Stomach (tissue), 9 donors: ENCODE measurements around the gene LILRA1. TPM values are rescaled to one million over a fixed set of nuclear protein-coding genes. Genes with fewer than 3 reads are reported as not detected.

Source experiments
- DNase-seq, 2 donors: peaks; one replicate each; pipeline versions ENCODE4 v3.0.0 to v3.0.0-alpha.2; 2013 to 2019
- H3K27ac ChIP-seq, 5 donors: fragments of 200-600 bp in 4 of 5; sonication (generic) in 4 of 5; one replicate each; pipeline ENCODE4 v1.5.1; 2013 to 2019; ENCODE audit warnings: mild to moderate bottlenecking in 1 of 5, moderate library complexity in 1 of 5
- H3K27me3 ChIP-seq, 3 donors: fragments of 200-600 bp; sonication (generic); one replicate each; pipeline ENCODE4 v1.5.1; 2017 to 2019; ENCODE audit warnings: mixed run types in 1 of 3
- H3K36me3 ChIP-seq, 4 donors: fragments of 200-600 bp; sonication (generic); 1 replicate in 3 of 4; 2 replicates in 1 of 4; pipeline ENCODE4 v1.5.1; 2016 to 2019
- H3K4me1 ChIP-seq, 4 donors: fragments of 200-600 bp; sonication (generic); one replicate each; pipeline ENCODE4 v1.5.1; 2016 to 2019
- H3K4me3 ChIP-seq, 4 donors: fragments of 200-600 bp; sonication (generic) in 3 of 4; one replicate each; pipeline ENCODE4 v1.5.1; 2016 to 2019; ENCODE audit warnings: mild to moderate bottlenecking in 1 of 4
- H3K9me3 ChIP-seq, 4 donors: fragments of 200-600 bp; sonication (generic); one replicate each; pipeline ENCODE4 v1.5.1; 2016 to 2019
- EP300 ChIP-seq: sonication (generic); formaldehyde crosslinking; IDR thresholded peaks from one replicate; pipeline ENCODE4 v1.6.1; 2017; ENCODE audit warnings: antibody characterized with exemption
- POLR2A ChIP-seq, 4 donors: fragments of 450-650 bp; IDR thresholded peaks; one replicate each; pipeline ENCODE4 v1.6.1; 2016; ENCODE audit warnings: antibody characterized with exemption in 4 of 4, control low read depth in 2 of 4, mild to moderate bottlenecking in 1 of 4, moderate library complexity in 1 of 4
- POLR2AphosphoS5 ChIP-seq, 3 donors: sonication (generic); formaldehyde crosslinking; IDR thresholded peaks; one replicate each; pipeline ENCODE4 v1.6.1; 2016; ENCODE audit warnings: antibody characterized with exemption in 3 of 3
- WGBS, 5 donors: extraction: QIAGEN DNeasy Blood & Tissue Kit in 3 of 5; methylation state at CpG; one replicate each; pipeline versions ENCODE4 v1.1.5 to v1.1.7; 2013 to 2018; 5-methylcytosine and 5-hydroxymethylcytosine counted together
- intact Hi-C: fragments of 100-400 bp; cut with DNase I; formaldehyde crosslinking; loops from one replicate; pipeline ENCODE4 v1.15.1; 2023; ENCODE audit warnings: low total_unique reads
- polyA plus RNA-seq, 3 donors: library from polyadenylated mRNA; stranded (reverse); fragments of 200-250 nt; gene quantifications; one replicate each; pipeline ENCODE4 v1.2.3, GENCODE V29; 2013
- small RNA-seq, 4 donors: library from RNA; depleted of rRNA; stranded (forward); fragments of <200 nt; gene quantifications; one replicate each; pipeline ENCODE3, GENCODE V24; 2016
- total RNA-seq, 5 donors: library from RNA; depleted of rRNA; stranded (reverse); fragments of >200 nt; gene quantifications; one replicate each; pipeline versions ENCODE4 v1.1.0 to v1.2.3, GENCODE V29; 2014 to 2016
- TF ChIP-seq, protein P1 (sequence below), 7 experiments: fragments of 450-650 bp in 4 of 7; fragments of 200-600 bp in 3 of 7; sonication (generic) in 3 of 7; IDR thresholded peaks; one replicate each; pipeline ENCODE4 v1.5.1; 2016 to 2019; ENCODE audit warnings: antibody characterized with exemption in 7 of 7, control low read depth in 2 of 7, mild to moderate bottlenecking in 1 of 7
- donor health status: healthy with polysubstance abuse.
- donor health status: Bipolar disorder and iron deficiency.
- donor health status: healthy.

Gene LILRA1
- total and polyA plus RNA-seq, 8 donors: 0.25 to 0.62 (median 0.31) TPM; not detected in 5

DNA sequence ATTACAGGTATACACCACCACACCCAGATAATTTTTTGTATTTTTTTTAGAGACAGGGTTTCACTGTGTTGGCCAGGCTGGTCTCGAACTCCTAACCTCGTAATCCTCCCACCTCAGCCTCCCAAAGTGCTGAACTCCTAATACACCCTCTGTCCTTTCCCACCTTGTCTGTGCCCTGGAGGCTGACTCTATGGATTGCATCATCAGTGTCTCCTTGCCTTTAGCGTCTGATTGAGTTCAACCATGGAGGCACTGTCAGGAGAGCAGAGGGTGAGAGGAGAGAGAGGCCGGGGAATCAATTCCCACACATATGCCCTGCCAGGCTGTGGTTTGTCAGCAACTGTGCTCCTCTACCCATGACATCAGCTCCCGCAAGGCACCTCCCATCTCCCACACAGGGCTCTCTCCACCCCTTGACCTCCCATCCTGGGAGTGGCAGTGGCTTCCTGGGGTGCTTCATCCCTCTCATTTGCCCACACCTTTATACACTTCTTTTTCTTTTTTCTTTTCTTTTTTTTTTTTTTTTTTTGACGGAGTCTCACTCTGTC, 56.8 kb downstream of the LILRA1 start:
- DNase-seq: no peak
- Histone ChIP-seq H3K4me3 (no peak overlapping the region), H3K27me3 (peaks cover 0 to 8% (median 0%) of the 10 kb centered on the region in 3 donors), H3K27ac (no peak overlapping the region), H3K9me3 (no peaks in the 10 kb centered on the region), H3K36me3 (no peaks in the 10 kb centered on the region), H3K4me1 (no peaks in the 10 kb centered on the region)
- TF ChIP-seq EP300: no peak
- TF ChIP-seq POLR2A (IDR thresholded peaks at IDR 0.05): no peak
- TF ChIP-seq, protein P1, sequence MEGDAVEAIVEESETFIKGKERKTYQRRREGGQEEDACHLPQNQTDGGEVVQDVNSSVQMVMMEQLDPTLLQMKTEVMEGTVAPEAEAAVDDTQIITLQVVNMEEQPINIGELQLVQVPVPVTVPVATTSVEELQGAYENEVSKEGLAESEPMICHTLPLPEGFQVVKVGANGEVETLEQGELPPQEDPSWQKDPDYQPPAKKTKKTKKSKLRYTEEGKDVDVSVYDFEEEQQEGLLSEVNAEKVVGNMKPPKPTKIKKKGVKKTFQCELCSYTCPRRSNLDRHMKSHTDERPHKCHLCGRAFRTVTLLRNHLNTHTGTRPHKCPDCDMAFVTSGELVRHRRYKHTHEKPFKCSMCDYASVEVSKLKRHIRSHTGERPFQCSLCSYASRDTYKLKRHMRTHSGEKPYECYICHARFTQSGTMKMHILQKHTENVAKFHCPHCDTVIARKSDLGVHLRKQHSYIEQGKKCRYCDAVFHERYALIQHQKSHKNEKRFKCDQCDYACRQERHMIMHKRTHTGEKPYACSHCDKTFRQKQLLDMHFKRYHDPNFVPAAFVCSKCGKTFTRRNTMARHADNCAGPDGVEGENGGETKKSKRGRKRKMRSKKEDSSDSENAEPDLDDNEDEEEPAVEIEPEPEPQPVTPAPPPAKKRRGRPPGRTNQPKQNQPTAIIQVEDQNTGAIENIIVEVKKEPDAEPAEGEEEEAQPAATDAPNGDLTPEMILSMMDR (IDR thresholded peaks at IDR 0.05): no peak
- TF ChIP-seq POLR2AphosphoS5 (IDR thresholded peaks at IDR 0.05): no peak
- 71 to 91% (median 76%) methylated on average over 5 to 6 of the region's 6 CpGs for WGBS, 5 donors
- intact Hi-C loops: no loop called here

Small RNAs within 50 kb of the gene (small RNA-seq; reads per million reads assigned to genes)
- 0 reads per million in 4 donors for gene AC245036.2
- 0 reads per million in 4 donors for gene AC245036.3
- gene MIR8061: 0 reads per million in 4 donors

Other genes with a start within 250 kb of the LILRA1 start
- gene LAIR1, start 228.7 kb upstream of the LILRA1 start, total RNA-seq: 1 to 10 TPM in 4 of 5 donors, under 1 TPM in 1; 0.87 to 9.1 (median 1.3) TPM
- 1 to 10 TPM; 4.1 to 6.1 (median 5.4) TPM for gene LAIR1, start 228.7 kb upstream of the LILRA1 start, polyA plus RNA-seq
- gene TTYH1, start 178.2 kb upstream of the LILRA1 start, total RNA-seq: 10 to 100 TPM in 1 of 5 donors, 1 to 10 TPM in 2, not detected in 2; 2.3 to 12.9 (median 7.0) TPM
- 1 to 10 TPM in 1 of 3 donors, under 1 TPM in 1, not detected in 1; 0.12 to 1.4 TPM for gene TTYH1, start 178.2 kb upstream of the LILRA1 start, polyA plus RNA-seq
- gene LENG8, start 144.4 kb upstream of the LILRA1 start, total RNA-seq: 100 to 1,000 TPM in 4 of 5 donors, 10 to 100 TPM in 1; 61.3 to 464 (median 222) TPM
- 10 to 100 TPM; 37.4 to 99.0 (median 89.0) TPM for gene LENG8, start 144.4 kb upstream of the LILRA1 start, polyA plus RNA-seq
- 10 to 100 TPM in 2 of 5 donors, 1 to 10 TPM in 3; 1.3 to 14.5 (median 3.5) TPM for gene LENG9, start 129.9 kb upstream of the LILRA1 start, total RNA-seq
- gene LENG9, start 129.9 kb upstream of the LILRA1 start, polyA plus RNA-seq: 1 to 10 TPM; 6.9 to 7.8 (median 7.3) TPM
- gene CDC42EP5, start 120.3 kb upstream of the LILRA1 start, total RNA-seq: 100 to 1,000 TPM in 1 of 5 donors, 10 to 100 TPM in 2, under 1 TPM in 1, not detected in 1; 0.89 to 699 (median 32.8) TPM
- 10 to 100 TPM; 24.8 to 48.6 (median 28.3) TPM for gene CDC42EP5, start 120.3 kb upstream of the LILRA1 start, polyA plus RNA-seq
- gene LAIR2, start 90.8 kb upstream of the LILRA1 start, total RNA-seq: not detected
- under 1 TPM in 1 of 3 donors, not detected in 2; 0.30 TPM for gene LAIR2, start 90.8 kb upstream of the LILRA1 start, polyA plus RNA-seq
- 1 to 10 TPM in 2 of 5 donors, under 1 TPM in 1, not detected in 2; 0.37 to 7.8 (median 2.3) TPM for gene LILRA2, start 19.8 kb upstream of the LILRA1 start, total RNA-seq
- 1 to 10 TPM in 1 of 3 donors, under 1 TPM in 2; 0.20 to 2.1 (median 0.61) TPM for gene LILRA2, start 19.8 kb upstream of the LILRA1 start, polyA plus RNA-seq
- 10 to 100 TPM in 1 of 5 donors, 1 to 10 TPM in 2, under 1 TPM in 1, not detected in 1; 0.37 to 50.8 (median 2.7) TPM for gene LILRB1, start 36.9 kb downstream of the LILRA1 start, total RNA-seq
- 1 to 10 TPM in 2 of 3 donors, under 1 TPM in 1; 0.63 to 2.0 (median 1.2) TPM for gene LILRB1, start 36.9 kb downstream of the LILRA1 start, polyA plus RNA-seq
- gene LILRB4, start 69.4 kb downstream of the LILRA1 start, total RNA-seq: 10 to 100 TPM in 1 of 5 donors, under 1 TPM in 2, not detected in 2; 0.73 to 12.2 (median 0.87) TPM
- gene LILRB4, start 69.4 kb downstream of the LILRA1 start, polyA plus RNA-seq: 1 to 10 TPM in 1 of 3 donors, under 1 TPM in 2; 0.61 to 1.8 (median 0.95) TPM
- not detected for gene KIR3DL3, start 130.8 kb downstream of the LILRA1 start, total RNA-seq
- not detected for gene KIR3DL3, start 130.8 kb downstream of the LILRA1 start, polyA plus RNA-seq
- gene KIR2DL3, start 144.9 kb downstream of the LILRA1 start, total RNA-seq: not detected
- not detected for gene KIR2DL3, start 144.9 kb downstream of the LILRA1 start, polyA plus RNA-seq
- gene KIR2DL1, start 176.2 kb downstream of the LILRA1 start, total RNA-seq: not detected
- not detected for gene KIR2DL1, start 176.2 kb downstream of the LILRA1 start, polyA plus RNA-seq
- under 1 TPM in 1 of 5 donors, not detected in 4; 0.87 TPM for gene KIR2DL4, start 210.0 kb downstream of the LILRA1 start, total RNA-seq
- gene KIR2DL4, start 210.0 kb downstream of the LILRA1 start, polyA plus RNA-seq: under 1 TPM in 1 of 3 donors, not detected in 2; 0.18 TPM
- not detected for gene KIR3DL1, start 222.8 kb downstream of the LILRA1 start, total RNA-seq
- gene KIR3DL1, start 222.8 kb downstream of the LILRA1 start, polyA plus RNA-seq: not detected
- gene KIR2DS4, start 239.0 kb downstream of the LILRA1 start, total RNA-seq: not detected
- not detected for gene KIR2DS4, start 239.0 kb downstream of the LILRA1 start, polyA plus RNA-seq